Activated gamma-delta T cell (primary cell): ENCODE results near the gene SYPL1.

Source experiments
- DNase-seq: peaks from one replicate; lab custom pipeline; 2025; lab: John Stamatoyannopoulos, UW

The SYPL1 gene

GRCh38 chr7:106050746-106051117 lies 61.4 kb downstream of the SYPL1 start:
- no peak for DNase-seq

- DNase-seq: no peak
Measured at GRCh38 chr7:106050002-106050745, 61.9 kb downstream of the SYPL1 start.

- DNase-seq: no peak
Measured at GRCh38 chr7:106049139-106049752, 62.9 kb downstream of the SYPL1 start.

GRCh38 chr7:106048706-106049020 lies 63.4 kb downstream of the SYPL1 start:
- DNase-seq: no peak

- no peak for DNase-seq
Measured at GRCh38 chr7:106047818-106048705, 64.0 kb downstream of the SYPL1 start.

GRCh38 chr7:106047184-106047583 lies 64.9 kb downstream of the SYPL1 start:
- DNase-seq: no peak

GRCh38 chr7:106045586-106045985 lies 66.5 kb downstream of the SYPL1 start:
- no peak for DNase-seq

- DNase-seq: no peak
Measured at GRCh38 chr7:106045139-106045538, 67.0 kb downstream of the SYPL1 start.

- DNase-seq: no peak
Measured at GRCh38 chr7:106042196-106042611, 69.9 kb downstream of the SYPL1 start.

- no peak for DNase-seq
Measured at GRCh38 chr7:106041140-106041717, 70.9 kb downstream of the SYPL1 start.
